Measurements from ENCODE around the gene SMAD5. TPM values are rescaled to one million over a fixed set of nuclear protein-coding genes. Genes with fewer than 3 reads are reported as not detected.

Gene SMAD5
- total and polyA plus RNA-seq, 2 of the 13 experiments (the other 11 are each of a cell fraction or from before 2014, with no cell fraction given): 27.2 to 48.5 TPM

DNA sequence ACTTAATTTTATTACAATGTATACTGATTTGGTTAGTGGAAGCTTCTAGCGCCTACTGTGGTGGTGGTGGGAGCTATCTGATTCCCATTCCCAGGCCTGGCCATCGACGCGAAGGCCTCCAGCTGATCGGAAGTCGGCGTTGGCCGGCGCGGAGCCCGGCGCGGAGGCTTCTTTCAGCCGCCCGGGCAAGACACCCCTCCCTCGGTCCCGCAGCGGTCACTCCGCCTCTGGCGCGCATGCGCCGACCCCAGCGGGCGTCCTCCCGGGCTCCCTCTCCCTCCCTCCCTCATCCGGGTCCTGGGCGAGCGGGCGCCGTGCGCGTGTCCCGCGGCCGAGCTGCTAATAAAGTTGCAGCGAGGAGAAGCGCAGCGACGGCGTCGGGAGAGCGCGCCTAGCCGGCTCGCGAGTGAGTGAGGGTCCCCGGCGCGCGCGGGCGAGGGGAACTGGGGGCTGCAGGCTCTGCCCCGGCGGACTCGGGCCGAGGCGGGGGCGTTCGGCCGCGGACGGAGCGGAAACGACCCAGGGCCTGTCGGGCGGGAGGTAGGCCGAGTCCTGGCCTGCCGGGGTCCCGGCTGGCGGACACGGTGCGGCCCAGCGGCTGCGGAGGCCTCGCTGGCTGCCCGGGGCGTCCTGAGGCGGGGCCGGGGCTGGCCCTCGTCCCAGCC, at the start of gene SMAD5 (continued):
- no peak for TF ChIP-seq ZFP36 (IDR thresholded peaks at IDR 0.05; ENCODE audit: borderline replicate concordance, low read depth, low read length, partially characterized antibody)
- TF ChIP-seq ZFYVE20 (CRISPR knock-in tag; IDR thresholded peaks at IDR 0.05; ENCODE audit: borderline replicate concordance, low read depth): peak; percentile 61; the same call in 1 of the 2 replicates
- TF ChIP-seq ZNF343 (CRISPR knock-in tag; IDR thresholded peaks at IDR 0.05): no peak; the same call in none of the 2 replicates
- 0 out of 2 replicates have a peak, but pooled peaks have one; percentile 58 for TF ChIP-seq ZBTB42 (CRISPR knock-in tag; IDR thresholded peaks at IDR 0.05)
- 0 out of 2 replicates have a peak, but pooled peaks have one; percentile 23 for TF ChIP-seq ZC3H4 (CRISPR knock-in tag; IDR thresholded peaks at IDR 0.05; ENCODE audit: borderline replicate concordance)
- no peak for TF ChIP-seq SAFB2 (CRISPR knock-in tag; IDR thresholded peaks at IDR 0.05; ENCODE audit: borderline replicate concordance, low read depth)
- TF ChIP-seq ZNF788 (CRISPR knock-in tag; IDR thresholded peaks at IDR 0.05; ENCODE audit: borderline replicate concordance): peak; percentile 84; the same call in 1 of the 2 replicates
- TF ChIP-seq NFKB2 (CRISPR knock-in tag; IDR thresholded peaks at IDR 0.05; ENCODE audit: borderline replicate concordance): peak; percentile 92; the same call in 1 of the 2 replicates
- 0 out of 2 replicates have a peak, but pooled peaks have one; percentile 73 for TF ChIP-seq ZNF775 (CRISPR knock-in tag; IDR thresholded peaks at IDR 0.05; ENCODE audit: borderline replicate concordance)
- TF ChIP-seq, protein P1, sequence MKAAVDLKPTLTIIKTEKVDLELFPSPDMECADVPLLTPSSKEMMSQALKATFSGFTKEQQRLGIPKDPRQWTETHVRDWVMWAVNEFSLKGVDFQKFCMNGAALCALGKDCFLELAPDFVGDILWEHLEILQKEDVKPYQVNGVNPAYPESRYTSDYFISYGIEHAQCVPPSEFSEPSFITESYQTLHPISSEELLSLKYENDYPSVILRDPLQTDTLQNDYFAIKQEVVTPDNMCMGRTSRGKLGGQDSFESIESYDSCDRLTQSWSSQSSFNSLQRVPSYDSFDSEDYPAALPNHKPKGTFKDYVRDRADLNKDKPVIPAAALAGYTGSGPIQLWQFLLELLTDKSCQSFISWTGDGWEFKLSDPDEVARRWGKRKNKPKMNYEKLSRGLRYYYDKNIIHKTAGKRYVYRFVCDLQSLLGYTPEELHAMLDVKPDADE (CRISPR knock-in tag; IDR thresholded peaks at IDR 0.05): 0 out of 2 replicates have a peak, but pooled peaks have one; percentile 11
- TF ChIP-seq ZNF547 (CRISPR knock-in tag; IDR thresholded peaks at IDR 0.05): peak; percentile 76
- peak; percentile 91 for TF ChIP-seq BORCS8-MEF2B (CRISPR knock-in tag; IDR thresholded peaks at IDR 0.05)
- TF ChIP-seq ZNF562 (CRISPR knock-in tag; IDR thresholded peaks at IDR 0.05; ENCODE audit: borderline replicate concordance): 0 out of 2 replicates have a peak, but pooled peaks have one; percentile 78
- no peak for TF ChIP-seq JUNB (CRISPR knock-in tag; IDR thresholded peaks at IDR 0.05; ENCODE audit: borderline replicate concordance)
- no peak; the same call in 1 of the 2 replicates for TF ChIP-seq BHLHE40 (IDR thresholded peaks at IDR 0.05; ENCODE audit: low read length)
- TF ChIP-seq MEIS2 (CRISPR knock-in tag; IDR thresholded peaks at IDR 0.05): peak; percentile 80
- peak; percentile 54; the same call in 1 of the 2 replicates for TF ChIP-seq ZNF274 (CRISPR knock-in tag; IDR thresholded peaks at IDR 0.05)
- no peak for TF ChIP-seq SETDB1 (CRISPR knock-in tag; IDR thresholded peaks at IDR 0.05; ENCODE audit: borderline replicate concordance)
- TF ChIP-seq ATF5 (CRISPR knock-in tag; IDR thresholded peaks at IDR 0.05; ENCODE audit: low read depth): peak; percentile 75
- TF ChIP-seq ZNF251 (CRISPR knock-in tag; IDR thresholded peaks at IDR 0.05): 0 out of 2 replicates have a peak, but pooled peaks have one; percentile 49
- no peak for TF ChIP-seq JARID2 (CRISPR knock-in tag; IDR thresholded peaks at IDR 0.05; ENCODE audit: insufficient replicate concordance)
- peak; percentile 29 for TF ChIP-seq PTBP1 (IDR thresholded peaks at IDR 0.05; ENCODE audit: low read depth, low read length, poor library complexity, severe bottlenecking)
- TF ChIP-seq SPEN (CRISPR knock-in tag; IDR thresholded peaks at IDR 0.05; ENCODE audit: low read depth): peak; percentile 100

Measured in HepG2 (cell line).